ENCODE data around the gene TBX18.

The TBX18 gene

DNA sequence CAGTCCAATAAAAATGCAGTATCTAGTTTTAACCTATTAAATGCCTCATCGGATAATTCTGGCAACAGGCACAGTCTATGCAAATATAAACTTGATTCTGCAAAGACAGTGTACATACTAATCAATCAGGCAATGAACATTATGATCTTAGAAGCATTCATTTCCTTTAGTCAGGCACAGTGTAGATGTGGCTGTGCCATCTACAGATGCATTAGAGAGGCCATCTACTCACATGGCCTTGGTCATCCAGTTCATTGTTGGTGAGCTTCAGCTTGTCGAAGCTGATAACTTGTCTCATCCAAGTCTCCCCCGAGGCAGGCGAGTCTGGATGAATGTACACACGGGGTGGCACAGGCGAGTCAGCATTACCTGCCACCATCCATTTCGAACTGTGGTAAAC lies 7.9 kb downstream of the TBX18 start:
- Histone ChIP-seq H3K14ac (ENCODE audit: low read length) (no peak overlapping the region), H3K9ac (ENCODE audit: low read depth, low read length, poor library complexity) (no peak overlapping the region), H3K36me3 (replicated peaks in 1 of 2; ENCODE audit: control insufficient read depth in 2 of 2, insufficient read depth in 2 of 2, low read length in 2 of 2) (no peaks in the 10 kb centered on the region), H2BK5ac (ENCODE audit: low read length) (no peak overlapping the region), H3K4me2 (ENCODE audit: insufficient read depth, low read length, poor library complexity, severe bottlenecking) (no peak overlapping the region), H3K18ac (ENCODE audit: low read length) (no peak overlapping the region), H3K23ac (ENCODE audit: low read depth, low read length, poor library complexity) (no peak overlapping the region), H3K79me1 (ENCODE audit: low read depth, low read length) (no peaks in the 10 kb centered on the region), H3K4me3 (ENCODE audit: low read length in 2 of 2) (no peak overlapping the region), H2AFZ (ENCODE audit: low read length) (no peak overlapping the region), H3K4me1 (ENCODE audit: control insufficient read depth in 2 of 2, insufficient read depth in 1 of 2, low read depth in 1 of 2, low read length in 2 of 2) (no peaks in the 10 kb centered on the region), H3K27ac (replicated peaks; ENCODE audit: low read length) (no peak overlapping the region), H4K91ac (ENCODE audit: low read depth, low read length, poor library complexity) (no peak overlapping the region), H2BK120ac (ENCODE audit: low read depth, low read length) (no peak overlapping the region), H2AK5ac (ENCODE audit: low read depth, low read length) (no peak overlapping the region), H2BK15ac (ENCODE audit: low read length) (no peak overlapping the region), H3K4ac (ENCODE audit: low read length) (no peak overlapping the region), H3K27me3 (ENCODE audit: control insufficient read depth in 3 of 3, insufficient read depth in 3 of 3, low read depth in 1 of 3, low read length in 3 of 3) (peaks cover 0 to 21% (median 4%) of the 10 kb centered on the region in 3 experiments), H2BK12ac (ENCODE audit: low read length) (no peak overlapping the region), H3K9me3 (replicated peaks in 1 of 2; ENCODE audit: control insufficient read depth in 2 of 2, insufficient read depth in 1 of 2, low read depth in 1 of 2, low read length in 2 of 2) (no peaks in the 10 kb centered on the region), H4K8ac (ENCODE audit: low read depth, low read length) (no peak overlapping the region)
- no peak for DNase-seq (ENCODE audit: low spot score)
- WGBS, 2 donors (ENCODE audit: extremely low coverage in 2 of 2, insufficient read length in 2 of 2, insufficient replicate concordance in 1 of 2): no CpG with 5 or more reads among the region's 7 CpGs

- Histone ChIP-seq H3K23ac (ENCODE audit: low read depth, low read length, poor library complexity) (no peak overlapping the region), H3K27me3 (ENCODE audit: control insufficient read depth in 3 of 3, insufficient read depth in 3 of 3, low read depth in 1 of 3, low read length in 3 of 3) (no peaks in the 10 kb centered on the region), H2BK5ac (ENCODE audit: low read length) (no peak overlapping the region), H3K79me1 (ENCODE audit: low read depth, low read length) (no peaks in the 10 kb centered on the region), H2BK120ac (ENCODE audit: low read depth, low read length) (no peak overlapping the region), H3K14ac (ENCODE audit: low read length) (no peak overlapping the region), H3K9ac (ENCODE audit: low read depth, low read length, poor library complexity) (no peak overlapping the region), H2AFZ (ENCODE audit: low read length) (no peak overlapping the region), H3K9me3 (replicated peaks in 1 of 2; ENCODE audit: control insufficient read depth in 2 of 2, insufficient read depth in 1 of 2, low read depth in 1 of 2, low read length in 2 of 2) (no peaks in the 10 kb centered on the region), H3K36me3 (replicated peaks in 1 of 2; ENCODE audit: control insufficient read depth in 2 of 2, insufficient read depth in 2 of 2, low read length in 2 of 2) (no peaks in the 10 kb centered on the region), H3K4me1 (ENCODE audit: control insufficient read depth in 2 of 2, insufficient read depth in 1 of 2, low read depth in 1 of 2, low read length in 2 of 2) (no peaks in the 10 kb centered on the region), H3K4me3 (ENCODE audit: low read length in 2 of 2) (no peak overlapping the region), H2AK5ac (ENCODE audit: low read depth, low read length) (no peak overlapping the region), H3K4ac (ENCODE audit: low read length) (no peak overlapping the region), H2BK12ac (ENCODE audit: low read length) (no peak overlapping the region), H3K27ac (replicated peaks; ENCODE audit: low read length) (no peak overlapping the region), H3K4me2 (ENCODE audit: insufficient read depth, low read length, poor library complexity, severe bottlenecking) (no peak overlapping the region), H4K91ac (ENCODE audit: low read depth, low read length, poor library complexity) (no peak overlapping the region), H2BK15ac (ENCODE audit: low read length) (no peak overlapping the region), H4K8ac (ENCODE audit: low read depth, low read length) (no peak overlapping the region), H3K18ac (ENCODE audit: low read length) (no peak overlapping the region)
- no peak for DNase-seq (ENCODE audit: low spot score)
- no CpG with 5 or more reads among the region's 1 CpG for WGBS, 2 donors (ENCODE audit: extremely low coverage in 2 of 2, insufficient read length in 2 of 2, insufficient replicate concordance in 1 of 2)
Measured at GRCh38 chr6:84753173-84753572, 11.2 kb downstream of the TBX18 start.

DNA sequence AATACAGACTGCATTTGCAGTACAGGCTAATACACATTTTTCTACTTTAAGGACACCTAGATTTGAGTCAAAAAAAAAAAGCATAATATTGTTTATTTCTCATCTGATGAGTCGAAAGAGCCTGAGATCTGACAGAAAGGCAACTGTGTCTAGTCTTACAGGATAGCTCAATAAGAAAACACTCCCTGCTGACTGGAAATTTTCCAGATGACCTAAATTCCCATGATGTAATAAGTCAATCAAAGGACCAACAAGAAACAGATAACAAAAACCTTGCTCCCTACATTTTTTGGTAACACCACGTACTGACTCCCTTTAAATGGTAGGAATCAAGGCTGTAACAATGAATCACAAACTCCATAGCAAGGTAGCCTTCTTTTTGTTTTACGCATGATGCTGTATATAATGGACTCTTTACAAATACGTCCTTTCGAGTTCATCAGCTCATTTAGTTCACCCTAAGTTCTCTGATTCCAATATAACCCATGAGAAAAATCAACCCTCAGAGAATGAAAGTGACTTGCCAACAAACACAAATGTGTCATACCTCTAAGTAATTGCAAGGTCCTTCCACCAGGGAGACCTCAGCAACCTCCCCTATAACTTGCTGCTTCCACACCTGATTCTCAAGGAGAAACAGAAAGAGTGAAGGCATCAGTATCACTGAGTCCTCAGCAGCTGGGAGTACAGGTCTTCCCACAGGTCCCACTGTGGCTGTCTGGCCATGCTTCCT lies 12.1 kb downstream of the TBX18 start:
- no peak overlapping the region for H2BK12ac ChIP-seq (ENCODE audit: low read length)
- H2BK120ac ChIP-seq (ENCODE audit: low read depth, low read length): no peak overlapping the region
- no peaks in the 10 kb centered on the region for H3K36me3 ChIP-seq (replicated peaks in 1 of 2; ENCODE audit: control insufficient read depth in 2 of 2, insufficient read depth in 2 of 2, low read length in 2 of 2)
- H2BK15ac ChIP-seq (ENCODE audit: low read length): no peak overlapping the region
- H3K4me3 ChIP-seq (ENCODE audit: low read length in 2 of 2): no peak overlapping the region
- no peak overlapping the region for H3K27ac ChIP-seq (replicated peaks; ENCODE audit: low read length)
- no peak overlapping the region for H3K4me2 ChIP-seq (ENCODE audit: insufficient read depth, low read length, poor library complexity, severe bottlenecking)
- H3K18ac ChIP-seq (ENCODE audit: low read length): no peak overlapping the region
- DNase-seq (ENCODE audit: low spot score): no peak
- H3K23ac ChIP-seq (ENCODE audit: low read depth, low read length, poor library complexity): no peak overlapping the region
- H2BK5ac ChIP-seq (ENCODE audit: low read length): no peak overlapping the region
- H4K91ac ChIP-seq (ENCODE audit: low read depth, low read length, poor library complexity): no peak overlapping the region
- H3K27me3 ChIP-seq (ENCODE audit: control insufficient read depth in 3 of 3, insufficient read depth in 3 of 3, low read depth in 1 of 3, low read length in 3 of 3): no peaks in the 10 kb centered on the region
- no peak overlapping the region for H2AK5ac ChIP-seq (ENCODE audit: low read depth, low read length)
- no CpG with 5 or more reads among the region's 5 CpGs for WGBS, 2 donors (ENCODE audit: extremely low coverage in 2 of 2, insufficient read length in 2 of 2, insufficient replicate concordance in 1 of 2)
- no peaks in the 10 kb centered on the region for H3K9me3 ChIP-seq (replicated peaks in 1 of 2; ENCODE audit: control insufficient read depth in 2 of 2, insufficient read depth in 1 of 2, low read depth in 1 of 2, low read length in 2 of 2)
- no peak overlapping the region for H3K14ac ChIP-seq (ENCODE audit: low read length)
- H3K4ac ChIP-seq (ENCODE audit: low read length): no peak overlapping the region
- no peaks in the 10 kb centered on the region for H3K79me1 ChIP-seq (ENCODE audit: low read depth, low read length)
- no peak overlapping the region for H3K9ac ChIP-seq (ENCODE audit: low read depth, low read length, poor library complexity)
- no peak overlapping the region for H4K8ac ChIP-seq (ENCODE audit: low read depth, low read length)
- no peak overlapping the region for H2AFZ ChIP-seq (ENCODE audit: low read length)
- no peaks in the 10 kb centered on the region for H3K4me1 ChIP-seq (ENCODE audit: control insufficient read depth in 2 of 2, insufficient read depth in 1 of 2, low read depth in 1 of 2, low read length in 2 of 2)

DNA sequence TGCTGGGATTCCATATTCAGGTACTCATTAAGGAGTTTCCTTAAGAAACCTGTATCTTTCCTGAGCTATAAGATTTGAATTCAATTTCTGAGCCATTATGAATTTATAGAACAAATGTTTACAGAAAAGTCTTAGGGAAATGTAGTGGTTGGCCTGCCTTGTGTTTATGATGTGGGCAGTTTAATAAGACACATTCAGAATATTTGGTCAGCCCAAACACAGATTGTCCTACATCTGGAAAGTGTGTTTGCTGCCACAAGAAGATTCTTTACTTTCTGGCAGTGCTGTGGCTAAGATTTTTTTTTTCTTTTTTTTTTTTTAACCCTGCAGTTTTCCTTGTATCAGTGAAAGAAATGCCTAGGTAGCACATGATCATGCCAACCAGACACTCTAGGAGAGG lies 15.2 kb downstream of the TBX18 start:
- no peaks in the 10 kb centered on the region for H3K9me3 ChIP-seq (replicated peaks in 1 of 2; ENCODE audit: control insufficient read depth in 2 of 2, insufficient read depth in 1 of 2, low read depth in 1 of 2, low read length in 2 of 2)
- H3K14ac ChIP-seq (ENCODE audit: low read length): no peak overlapping the region
- no peak overlapping the region for H2BK15ac ChIP-seq (ENCODE audit: low read length)
- H3K36me3 ChIP-seq (replicated peaks in 1 of 2; ENCODE audit: control insufficient read depth in 2 of 2, insufficient read depth in 2 of 2, low read length in 2 of 2): no peaks in the 10 kb centered on the region
- no peak overlapping the region for H3K4me2 ChIP-seq (ENCODE audit: insufficient read depth, low read length, poor library complexity, severe bottlenecking)
- no peaks in the 10 kb centered on the region for H3K4me1 ChIP-seq (ENCODE audit: control insufficient read depth in 2 of 2, insufficient read depth in 1 of 2, low read depth in 1 of 2, low read length in 2 of 2)
- no peak overlapping the region for H4K8ac ChIP-seq (ENCODE audit: low read depth, low read length)
- H3K27me3 ChIP-seq (ENCODE audit: control insufficient read depth in 3 of 3, insufficient read depth in 3 of 3, low read depth in 1 of 3, low read length in 3 of 3): no peaks in the 10 kb centered on the region
- no peak for DNase-seq (ENCODE audit: low spot score)
- H4K91ac ChIP-seq (ENCODE audit: low read depth, low read length, poor library complexity): no peak overlapping the region
- no peak overlapping the region for H2BK5ac ChIP-seq (ENCODE audit: low read length)
- no peak overlapping the region for H3K4ac ChIP-seq (ENCODE audit: low read length)
- no peak overlapping the region for H2BK120ac ChIP-seq (ENCODE audit: low read depth, low read length)
- no peak overlapping the region for H3K4me3 ChIP-seq (ENCODE audit: low read length in 2 of 2)
- no peak overlapping the region for H3K23ac ChIP-seq (ENCODE audit: low read depth, low read length, poor library complexity)
- no peak overlapping the region for H3K18ac ChIP-seq (ENCODE audit: low read length)
- H2BK12ac ChIP-seq (ENCODE audit: low read length): no peak overlapping the region
- H2AK5ac ChIP-seq (ENCODE audit: low read depth, low read length): no peak overlapping the region
- no peak overlapping the region for H3K9ac ChIP-seq (ENCODE audit: low read depth, low read length, poor library complexity)
- H3K27ac ChIP-seq (replicated peaks; ENCODE audit: low read length): no peak overlapping the region
- H2AFZ ChIP-seq (ENCODE audit: low read length): no peak overlapping the region
- no peaks in the 10 kb centered on the region for H3K79me1 ChIP-seq (ENCODE audit: low read depth, low read length)

Measured in neuronal stem cell (in vitro differentiated cells).